Endodermal cell (in vitro differentiated cells): ENCODE data around the gene CHMP2B. TPM values are rescaled to one million over a fixed set of nuclear protein-coding genes. Genes with fewer than 3 reads are reported as not detected.
"Not testable (repeated sequence)": the region's sequence is repeated elsewhere in the genome, so short reads cannot be mapped to it uniquely, and the experiment has no call there.

Source experiments
- DNase-seq: peaks from one replicate; pipeline ENCODE4 v3.0.0-alpha.2; 2017
- H3K27ac ChIP-seq: 2 replicates; pipeline ENCODE4 v1.5.1; 2013; ENCODE audit warnings: mild to moderate bottlenecking, low read depth, low read length, moderate library complexity
- H3K27me3 ChIP-seq: 2 replicates; pipeline ENCODE4 v1.6.1; 2013; ENCODE audit warnings: mild to moderate bottlenecking, low read length, moderate library complexity; ENCODE audit not compliant: insufficient read depth, control insufficient read depth, poor library complexity, severe bottlenecking
- H3K36me3 ChIP-seq: 2 replicates; pipeline ENCODE4 v1.7.0; 2013; ENCODE audit warnings: mild to moderate bottlenecking, low read length, moderate library complexity; ENCODE audit not compliant: control insufficient read depth, insufficient read depth
- H3K4me1 ChIP-seq: one replicate; pipeline ENCODE4 v1.7.0; 2013; ENCODE audit warnings: low read length; ENCODE audit not compliant: control insufficient read depth, insufficient read depth
- H3K4me3 ChIP-seq: 2 replicates; pipeline ENCODE4 v1.5.1; 2013; ENCODE audit warnings: mild to moderate bottlenecking, low read length, moderate library complexity
- H3K9ac ChIP-seq: 2 replicates; pipeline ENCODE4 v1.6.1; 2013; ENCODE audit warnings: mild to moderate bottlenecking, low read length, moderate library complexity; ENCODE audit not compliant: poor library complexity, severe bottlenecking; ENCODE audit errors: extremely low read depth
- H3K9me3 ChIP-seq: 2 replicates; pipeline ENCODE4 v1.6.1; 2013; ENCODE audit warnings: mild to moderate bottlenecking, low read length, moderate library complexity; ENCODE audit not compliant: control insufficient read depth
- H3K27ac Mint-ChIP-seq: 2 replicates; pipeline ENCODE4 v1.8.0; 2020; ENCODE audit warnings: mixed read lengths
- H3K27me3 Mint-ChIP-seq: 2 replicates; pipeline ENCODE4 v1.8.0; 2021; ENCODE audit warnings: mild to moderate bottlenecking, mixed read lengths; ENCODE audit not compliant: insufficient read depth
- H3K36me3 Mint-ChIP-seq: 2 replicates; pipeline ENCODE4 v1.8.0; 2020; ENCODE audit warnings: low read depth, mixed read lengths
- H3K4me1 Mint-ChIP-seq: 2 replicates; pipeline ENCODE4 v1.8.0; 2020; ENCODE audit warnings: mixed read lengths
- H3K4me3 Mint-ChIP-seq: 2 replicates; pipeline ENCODE4 v1.8.0; 2020; ENCODE audit warnings: mild to moderate bottlenecking, moderate library complexity, mixed read lengths
- H3K9me3 Mint-ChIP-seq: 2 replicates; pipeline ENCODE4 v1.8.0; 2020; ENCODE audit warnings: mild to moderate bottlenecking, mixed read lengths
- WGBS, 2 experiments: methylation state at CpG; one replicate each; pipeline versions ENCODE4 v1.1.5 to v1.1.7; 2013; ENCODE audit warnings: missing lambda C conversion rate in 2 of 2, mixed read lengths in 1 of 2; ENCODE audit not compliant: insufficient coverage in 1 of 2, insufficient read length in 1 of 2; 5-methylcytosine and 5-hydroxymethylcytosine counted together
- microRNA-seq: library from miRNA; unstranded; fragments of <30 nt; microRNA quantifications from one replicate; pipeline ENCODE4 v1.2.0, GENCODE V29; 2020; ENCODE audit warnings: borderline microRNAs expressed
- total RNA-seq, 2 donors: library from RNA; stranded (reverse); fragmentation: NEBNext Ultra II Directional in 1 of 2; extraction: Animal tissue kit (Norgen Biotek cat#: 25700) in 1 of 2; gene quantifications; 2 replicates in 1 of 2; 3 replicates in 1 of 2; pipeline ENCODE4 v1.2.1, GENCODE V29; 2021
- TF ChIP-seq, protein P1 (sequence below): fragments of 200-600 bp; sonication (generic); conservative IDR thresholded peaks from 2 replicates; pipeline ENCODE4 v1.5.0; 2021; ENCODE audit warnings: antibody characterized with exemption, mild to moderate bottlenecking

The CHMP2B gene
- total RNA-seq, 2 donors from 2014 or later = 31.7 to 44.0 TPM

DNA sequence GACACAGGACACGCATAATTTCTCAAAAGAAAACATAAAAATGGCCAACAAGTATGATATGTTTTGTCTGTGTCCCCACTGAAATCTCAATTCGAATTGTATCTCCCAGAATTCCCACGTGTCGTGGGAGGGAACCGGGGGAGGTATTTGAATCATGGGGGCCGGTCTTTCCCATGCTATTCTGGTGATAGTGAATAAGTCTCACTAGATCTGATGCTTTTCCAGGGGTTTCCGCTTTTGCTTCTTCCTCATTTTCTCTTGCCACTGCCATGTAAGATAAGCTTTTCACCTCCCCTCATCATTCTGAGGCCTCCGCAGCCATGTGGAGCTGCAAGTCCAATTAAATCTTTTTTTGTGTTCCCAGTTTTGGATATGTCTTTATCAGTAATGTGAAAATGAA is 61.3 kb downstream of the CHMP2B start:
- no peaks in the 10 kb centered on the region for H3K9me3 Mint-ChIP-seq
- TF ChIP-seq, protein P1, sequence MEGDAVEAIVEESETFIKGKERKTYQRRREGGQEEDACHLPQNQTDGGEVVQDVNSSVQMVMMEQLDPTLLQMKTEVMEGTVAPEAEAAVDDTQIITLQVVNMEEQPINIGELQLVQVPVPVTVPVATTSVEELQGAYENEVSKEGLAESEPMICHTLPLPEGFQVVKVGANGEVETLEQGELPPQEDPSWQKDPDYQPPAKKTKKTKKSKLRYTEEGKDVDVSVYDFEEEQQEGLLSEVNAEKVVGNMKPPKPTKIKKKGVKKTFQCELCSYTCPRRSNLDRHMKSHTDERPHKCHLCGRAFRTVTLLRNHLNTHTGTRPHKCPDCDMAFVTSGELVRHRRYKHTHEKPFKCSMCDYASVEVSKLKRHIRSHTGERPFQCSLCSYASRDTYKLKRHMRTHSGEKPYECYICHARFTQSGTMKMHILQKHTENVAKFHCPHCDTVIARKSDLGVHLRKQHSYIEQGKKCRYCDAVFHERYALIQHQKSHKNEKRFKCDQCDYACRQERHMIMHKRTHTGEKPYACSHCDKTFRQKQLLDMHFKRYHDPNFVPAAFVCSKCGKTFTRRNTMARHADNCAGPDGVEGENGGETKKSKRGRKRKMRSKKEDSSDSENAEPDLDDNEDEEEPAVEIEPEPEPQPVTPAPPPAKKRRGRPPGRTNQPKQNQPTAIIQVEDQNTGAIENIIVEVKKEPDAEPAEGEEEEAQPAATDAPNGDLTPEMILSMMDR = no peak
- Histone ChIP-seq H3K36me3 (no peaks in the 10 kb centered on the region), H3K27me3 (no peaks in the 10 kb centered on the region), H3K27ac (no peak overlapping the region), H3K9me3 (no peaks in the 10 kb centered on the region), H3K4me3 (no peak overlapping the region), H3K4me1 (no peaks in the 10 kb centered on the region), H3K9ac (no peak overlapping the region)
- WGBS, 2 experiments = 91 to 94% methylated on average over 6 to 8 of the region's 8 CpGs
- no peaks in the 10 kb centered on the region for H3K36me3 Mint-ChIP-seq
- no peak overlapping the region for H3K27ac Mint-ChIP-seq
- H3K27me3 Mint-ChIP-seq = no peaks in the 10 kb centered on the region
- no peak overlapping the region for H3K4me3 Mint-ChIP-seq
- H3K4me1 Mint-ChIP-seq = peaks cover 1% of the 10 kb centered on the region
- no peak for DNase-seq

DNA sequence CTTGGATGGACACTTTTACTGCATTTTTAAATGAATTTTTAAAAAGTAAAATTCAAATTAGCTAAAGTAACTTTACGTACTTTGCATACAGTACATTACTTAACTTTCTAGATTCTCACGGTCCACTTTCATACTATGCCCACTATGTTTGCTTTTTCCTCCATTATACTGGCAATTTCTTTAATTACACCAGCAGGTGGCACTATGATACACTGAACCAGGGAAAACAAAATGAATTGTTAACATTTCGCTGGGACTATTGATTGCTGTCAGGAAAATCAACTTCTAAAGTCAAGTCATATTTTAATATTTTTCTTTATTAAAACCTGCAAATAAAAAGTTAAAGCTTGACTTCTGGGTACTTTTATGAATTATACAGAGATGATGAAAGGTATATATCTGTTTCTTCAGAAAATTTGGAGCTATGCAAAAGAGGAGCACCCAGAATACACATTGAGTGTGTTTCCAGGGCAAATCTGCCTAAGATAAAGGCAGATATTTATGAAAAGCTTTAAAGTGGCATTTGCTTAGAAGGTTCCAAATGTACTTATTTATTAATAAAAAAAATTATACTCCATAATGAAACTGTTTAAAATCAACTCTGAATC is 71.1 kb downstream of the CHMP2B start:
- Histone ChIP-seq H3K4me1 (no peaks in the 10 kb centered on the region), H3K27me3 (no peaks in the 10 kb centered on the region), H3K27ac (no peak overlapping the region), H3K4me3 (no peak overlapping the region), H3K36me3 (no peaks in the 10 kb centered on the region), H3K9me3 (no peaks in the 10 kb centered on the region), H3K9ac (no peak overlapping the region)
- no peak overlapping the region for H3K4me3 Mint-ChIP-seq
- H3K4me1 Mint-ChIP-seq = no peaks in the 10 kb centered on the region
- TF ChIP-seq, protein P1 = peak; percentile 89
- no peak overlapping the region for H3K27ac Mint-ChIP-seq
- H3K9me3 Mint-ChIP-seq = no peaks in the 10 kb centered on the region
- WGBS, 2 experiments = 33 to 48% methylated on average over 1 to 2 of the region's 3 CpGs
- no peaks in the 10 kb centered on the region for H3K36me3 Mint-ChIP-seq
- no peak for DNase-seq
- no peaks in the 10 kb centered on the region for H3K27me3 Mint-ChIP-seq

DNA sequence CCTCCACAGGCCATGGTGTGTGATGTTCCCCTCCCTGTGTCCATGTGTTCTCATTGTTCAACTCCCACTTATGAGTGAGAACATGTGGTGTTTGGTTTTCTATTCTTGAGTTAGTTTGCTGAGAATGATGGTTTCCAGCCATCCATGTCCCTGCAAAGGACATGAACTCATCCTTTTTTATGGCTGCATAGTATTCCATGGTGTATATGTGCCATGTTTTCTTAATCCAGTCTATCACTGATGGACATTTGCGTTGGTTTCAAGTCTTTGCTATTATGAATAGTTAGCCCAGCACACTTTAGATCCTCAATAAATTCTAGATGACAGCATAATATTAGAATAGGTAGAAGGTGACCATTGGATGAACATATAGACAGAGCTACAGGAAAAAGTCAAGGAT is 77.9 kb downstream of the CHMP2B start:
- H3K4me3 ChIP-seq, H3K36me3 Mint-ChIP-seq, H3K4me1 Mint-ChIP-seq, H3K9me3 ChIP-seq, H3K4me3 Mint-ChIP-seq, H3K27ac ChIP-seq, H3K27me3 Mint-ChIP-seq, DNase-seq, H3K4me1 ChIP-seq, H3K36me3 ChIP-seq, H3K27ac Mint-ChIP-seq, H3K27me3 ChIP-seq, H3K9ac ChIP-seq, H3K9me3 Mint-ChIP-seq: not testable (repeated sequence)
- WGBS, 2 experiments = 80% methylated on average over 1 of the region's 1 CpG; no CpG with 5 or more reads in 1 of the 2 experiments

Small RNAs within 50 kb of the gene (microRNA-seq; reads per million reads assigned to microRNA genes)
- gene MIR4795 = not detected

Other genes with a start within 250 kb of the CHMP2B start
- gene VGLL3, start 236.2 kb upstream of the CHMP2B start, total RNA-seq = 1 to 10 TPM in 1 of 2 donors, under 1 TPM in 1; 0.44 to 1.8 TPM
- not detected for gene POU1F1, start 49.3 kb downstream of the CHMP2B start, total RNA-seq